Measurements from ENCODE around the gene ABHD6. TPM values are rescaled to one million over a fixed set of nuclear protein-coding genes. Genes with fewer than 3 reads are reported as not detected.
"Not testable (repeated sequence)": the region's sequence is repeated elsewhere in the genome, so short reads cannot be mapped to it uniquely, and the experiment has no call there.

Gene ABHD6
- total RNA-seq, 2 donors from 2014 or later = 7.5 to 8.6 TPM

DNA sequence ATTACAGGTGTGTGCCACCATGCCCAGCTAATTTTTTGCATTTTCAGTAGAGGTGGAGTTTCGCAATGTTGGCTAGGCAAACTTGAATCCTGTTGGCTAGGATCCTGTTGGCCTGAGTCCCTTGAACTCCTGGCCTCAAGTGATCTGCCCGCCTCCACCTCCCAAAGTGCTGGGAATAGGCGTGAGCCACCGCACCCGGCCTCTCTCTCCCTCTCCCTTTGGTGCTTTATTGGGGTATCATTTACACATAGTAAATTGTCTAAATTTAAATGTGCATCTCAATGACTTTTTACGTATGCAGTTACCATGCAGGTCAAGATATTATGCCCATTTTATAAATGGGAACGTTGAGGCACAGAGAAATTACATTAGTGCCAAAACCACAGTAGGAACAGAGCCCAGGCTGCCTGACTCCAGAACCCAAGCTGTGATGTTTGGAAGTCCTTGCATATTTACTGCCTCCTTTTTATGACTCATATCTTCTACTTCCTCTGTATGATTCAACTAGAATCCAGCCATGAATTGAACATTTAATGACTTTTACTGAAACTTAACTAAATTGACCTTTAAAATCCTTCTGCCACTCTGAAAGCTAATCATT lies 34.4 kb downstream of the ABHD6 start:
- Histone ChIP-seq H3K4me1 (ENCODE audit: control insufficient read depth, insufficient read depth, low read length) (no peaks in the 10 kb centered on the region), H3K4me3 (ENCODE audit: low read length) (no peak overlapping the region), H3K27me3 (ENCODE audit: control insufficient read depth, insufficient read depth, low read length, poor library complexity, severe bottlenecking) (no peaks in the 10 kb centered on the region), H3K9me3 (ENCODE audit: control insufficient read depth, low read length) (no peaks in the 10 kb centered on the region), H3K27ac (ENCODE audit: low read depth, low read length) (no peak overlapping the region), H3K9ac (ENCODE audit: extremely low read depth, low read length, poor library complexity, severe bottlenecking) (no peak overlapping the region), H3K36me3 (ENCODE audit: control insufficient read depth, insufficient read depth, low read length) (peaks cover 4% of the 10 kb centered on the region)
- Mint-ChIP-seq H3K4me3 (no peak overlapping the region), H3K9me3 (peaks cover 10% of the 10 kb centered on the region), H3K36me3 (ENCODE audit: low read depth) (peaks cover 45% of the 10 kb centered on the region), H3K4me1 (no peaks in the 10 kb centered on the region), H3K27me3 (ENCODE audit: insufficient read depth) (no peaks in the 10 kb centered on the region), H3K27ac (no peak overlapping the region)
- no peak for DNase-seq
- WGBS, 2 experiments (ENCODE audit: insufficient coverage in 1 of 2, insufficient read length in 1 of 2) = 88 to 94% methylated on average over 4 to 7 of the region's 7 CpGs
- TF ChIP-seq, protein P1, sequence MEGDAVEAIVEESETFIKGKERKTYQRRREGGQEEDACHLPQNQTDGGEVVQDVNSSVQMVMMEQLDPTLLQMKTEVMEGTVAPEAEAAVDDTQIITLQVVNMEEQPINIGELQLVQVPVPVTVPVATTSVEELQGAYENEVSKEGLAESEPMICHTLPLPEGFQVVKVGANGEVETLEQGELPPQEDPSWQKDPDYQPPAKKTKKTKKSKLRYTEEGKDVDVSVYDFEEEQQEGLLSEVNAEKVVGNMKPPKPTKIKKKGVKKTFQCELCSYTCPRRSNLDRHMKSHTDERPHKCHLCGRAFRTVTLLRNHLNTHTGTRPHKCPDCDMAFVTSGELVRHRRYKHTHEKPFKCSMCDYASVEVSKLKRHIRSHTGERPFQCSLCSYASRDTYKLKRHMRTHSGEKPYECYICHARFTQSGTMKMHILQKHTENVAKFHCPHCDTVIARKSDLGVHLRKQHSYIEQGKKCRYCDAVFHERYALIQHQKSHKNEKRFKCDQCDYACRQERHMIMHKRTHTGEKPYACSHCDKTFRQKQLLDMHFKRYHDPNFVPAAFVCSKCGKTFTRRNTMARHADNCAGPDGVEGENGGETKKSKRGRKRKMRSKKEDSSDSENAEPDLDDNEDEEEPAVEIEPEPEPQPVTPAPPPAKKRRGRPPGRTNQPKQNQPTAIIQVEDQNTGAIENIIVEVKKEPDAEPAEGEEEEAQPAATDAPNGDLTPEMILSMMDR (conservative IDR thresholded peaks at IDR 0.05) = no peak

DNA sequence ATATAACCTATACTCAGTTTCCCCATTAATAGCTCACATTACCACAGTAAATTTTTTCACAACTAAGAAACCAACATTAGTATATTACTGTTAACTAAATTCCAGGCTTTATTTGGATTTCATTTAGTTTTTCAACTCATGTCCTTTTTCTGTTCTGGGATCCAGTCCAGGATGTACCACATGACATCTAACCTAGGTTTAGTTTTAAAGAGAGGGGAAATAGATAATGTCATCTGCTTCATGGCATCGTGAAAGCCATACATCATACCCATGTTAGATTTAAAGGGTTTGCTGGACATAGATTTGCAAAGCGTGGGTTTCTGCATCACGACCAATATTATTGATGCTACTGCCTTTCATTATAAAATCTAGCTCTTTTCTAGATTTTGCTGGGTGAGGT lies 35.3 kb downstream of the ABHD6 start:
- TF ChIP-seq, protein P1 (conservative IDR thresholded peaks at IDR 0.05) = no peak
- no peak overlapping the region for H3K4me3 Mint-ChIP-seq
- WGBS, 2 experiments (ENCODE audit: insufficient coverage in 1 of 2, insufficient read length in 1 of 2) = 92% methylated on average over 3 of the region's 3 CpGs; no CpG with 5 or more reads in 1 of the 2 experiments
- H3K9ac ChIP-seq (ENCODE audit: extremely low read depth, low read length, poor library complexity, severe bottlenecking) = no peak overlapping the region
- peaks cover 4% of the 10 kb centered on the region for H3K36me3 ChIP-seq (ENCODE audit: control insufficient read depth, insufficient read depth, low read length)
- H3K27me3 ChIP-seq (ENCODE audit: control insufficient read depth, insufficient read depth, low read length, poor library complexity, severe bottlenecking) = no peaks in the 10 kb centered on the region
- no peaks in the 10 kb centered on the region for H3K4me1 ChIP-seq (ENCODE audit: control insufficient read depth, insufficient read depth, low read length)
- H3K4me3 ChIP-seq (ENCODE audit: low read length) = no peak overlapping the region
- H3K9me3 ChIP-seq (ENCODE audit: control insufficient read depth, low read length) = no peaks in the 10 kb centered on the region
- no peaks in the 10 kb centered on the region for H3K4me1 Mint-ChIP-seq
- no peak overlapping the region for H3K27ac Mint-ChIP-seq
- H3K36me3 Mint-ChIP-seq (ENCODE audit: low read depth) = peaks cover 53% of the 10 kb centered on the region
- no peak for DNase-seq
- no peaks in the 10 kb centered on the region for H3K27me3 Mint-ChIP-seq (ENCODE audit: insufficient read depth)
- no peak overlapping the region for H3K27ac ChIP-seq (ENCODE audit: low read depth, low read length)
- H3K9me3 Mint-ChIP-seq = peaks cover 14% of the 10 kb centered on the region

DNA sequence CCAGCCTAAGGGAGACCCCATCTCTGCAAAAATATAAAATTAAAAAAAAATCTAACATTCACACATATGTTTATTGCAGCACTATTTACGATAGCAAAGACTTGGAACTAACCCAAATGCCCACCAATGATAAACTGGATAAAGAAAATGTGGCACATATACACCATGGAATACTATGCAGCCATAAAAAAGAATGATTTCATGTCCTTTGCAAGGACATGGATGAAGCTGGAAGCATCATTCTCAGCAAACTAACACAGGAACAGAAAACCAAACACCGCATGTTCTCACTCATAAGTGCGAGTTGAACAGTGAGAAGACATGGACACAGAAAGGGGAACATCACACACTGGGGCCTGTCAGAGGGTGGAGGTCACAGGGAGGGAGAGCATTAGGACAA lies 35.8 kb downstream of the ABHD6 start:
- H3K4me3 Mint-ChIP-seq; H3K4me1 Mint-ChIP-seq; H3K9me3 ChIP-seq (ENCODE audit: control insufficient read depth, low read length); H3K4me1 ChIP-seq (ENCODE audit: control insufficient read depth, insufficient read depth, low read length); H3K27me3 Mint-ChIP-seq (ENCODE audit: insufficient read depth); H3K4me3 ChIP-seq (ENCODE audit: low read length); H3K27ac ChIP-seq (ENCODE audit: low read depth, low read length); H3K27ac Mint-ChIP-seq; H3K27me3 ChIP-seq (ENCODE audit: control insufficient read depth, insufficient read depth, low read length, poor library complexity, severe bottlenecking); H3K36me3 ChIP-seq (ENCODE audit: control insufficient read depth, insufficient read depth, low read length); DNase-seq; H3K9ac ChIP-seq (ENCODE audit: extremely low read depth, low read length, poor library complexity, severe bottlenecking): not testable (repeated sequence)
- H3K9me3 Mint-ChIP-seq = peaks cover 14% of the 10 kb centered on the region
- WGBS, 2 experiments (ENCODE audit: insufficient coverage in 1 of 2, insufficient read length in 1 of 2) = 91 to 100% methylated on average over 1 to 3 of the region's 3 CpGs
- peaks cover 55% of the 10 kb centered on the region for H3K36me3 Mint-ChIP-seq (ENCODE audit: low read depth)

All from endodermal cell (in vitro differentiated cells).